SHP77 (cell line): Measurements from ENCODE around the gene YOD1.

Source experiments
- DNase-seq, 2 experiments: peaks; one replicate each; lab custom pipeline; 2025; lab: John Stamatoyannopoulos, UW

YOD1 gene

GRCh38 chr1:207072233-207072632 lies 21.2 kb upstream of the YOD1 start:
- DNase-seq, result no peak

- no peak for DNase-seq
Measured at GRCh38 chr1:207071426-207071825, 20.4 kb upstream of the YOD1 start.

- DNase-seq, result no peak
Measured at GRCh38 chr1:207070811-207071210, 19.8 kb upstream of the YOD1 start.

GRCh38 chr1:207069858-207070506 lies 19.0 kb upstream of the YOD1 start:
- no peak for DNase-seq

GRCh38 chr1:207069061-207069460 lies 18.1 kb upstream of the YOD1 start:
- DNase-seq, result no peak

GRCh38 chr1:207067665-207068064 lies 16.7 kb upstream of the YOD1 start:
- no peak for DNase-seq

- no peak for DNase-seq
Measured at GRCh38 chr1:207067185-207067584, 16.2 kb upstream of the YOD1 start.

- DNase-seq, result no peak
Measured at GRCh38 chr1:207064561-207064960, 13.6 kb upstream of the YOD1 start.

GRCh38 chr1:207063014-207063413 lies 12.0 kb upstream of the YOD1 start:
- DNase-seq, result no peak

- no peak for DNase-seq
Measured at GRCh38 chr1:207062058-207062457, 11.1 kb upstream of the YOD1 start.

GRCh38 chr1:207060596-207060995 lies 9.6 kb upstream of the YOD1 start:
- DNase-seq, result no peak

GRCh38 chr1:207059881-207060280 lies 8.9 kb upstream of the YOD1 start:
- no peak for DNase-seq

- no peak for DNase-seq
Measured at GRCh38 chr1:207058878-207059867, 8.2 kb upstream of the YOD1 start.

- no peak for DNase-seq
Measured at GRCh38 chr1:207058252-207058651, 7.2 kb upstream of the YOD1 start.

GRCh38 chr1:207056673-207057072 lies 5.7 kb upstream of the YOD1 start:
- DNase-seq, result no peak

- no peak for DNase-seq
Measured at GRCh38 chr1:207055386-207056001, 4.5 kb upstream of the YOD1 start.

GRCh38 chr1:207054491-207054890 lies 3.5 kb upstream of the YOD1 start:
- DNase-seq, result no peak

- peak; percentile 97 to 98 for DNase-seq
Measured at GRCh38 chr1:207052911-207053769, 2.1 kb upstream of the YOD1 start, which contains the start of gene PFKFB2. Gene PFKFB2 (plus strand): TSS chr1:207053275. CDS start chr1:207054718, 1,443 bp downstream.

- peak; percentile 75 to 86 for DNase-seq
Measured at GRCh38 chr1:207050480-207051190, 373 bp downstream of the YOD1 start.

- DNase-seq, result peak; percentile 9 to 17
Measured at GRCh38 chr1:207049974-207050391, 1.0 kb downstream of the YOD1 start.

- no peak for DNase-seq
Measured at GRCh38 chr1:207049514-207049913, 1.5 kb downstream of the YOD1 start.
